Lung (tissue), 12 donors: ENCODE data around the gene CHCHD1. TPM values are rescaled to one million over a fixed set of nuclear protein-coding genes. Genes with fewer than 3 reads are reported as not detected.

Experiments
- ATAC-seq: fragments of 200-7000 bp; cut with Tn5 transposase; one replicate; pipeline ENCODE4 v1.9.1; 2020; ENCODE audit warnings: moderate number of reproducible peaks; ENCODE audit not compliant: insufficient read depth, low FRiP score
- DNase-seq, 3 donors: peaks; one replicate each; pipeline ENCODE4 v3.0.0-alpha.2; 2013 to 2017
- H3K27ac ChIP-seq, 2 donors: one replicate each; pipeline ENCODE4 v1.5.1; 2013; ENCODE audit warnings: mild to moderate bottlenecking in 2 of 2, moderate library complexity in 2 of 2, control low read depth in 1 of 2, inconsistent platforms in 1 of 2, low read depth in 1 of 2, low read length in 1 of 2
- H3K27me3 ChIP-seq, 3 donors: one replicate each; pipeline ENCODE4 v1.5.1; 2013; ENCODE audit warnings: low read length in 2 of 3; ENCODE audit not compliant: control insufficient read depth in 3 of 3, insufficient read depth in 3 of 3
- H3K36me3 ChIP-seq, 4 donors: one replicate each; pipeline ENCODE4 v1.5.1; 2013; ENCODE audit warnings: low read length in 4 of 4, mild to moderate bottlenecking in 1 of 4, moderate library complexity in 1 of 4; ENCODE audit not compliant: control insufficient read depth in 4 of 4, insufficient read depth in 4 of 4
- H3K4me1 ChIP-seq, 5 donors: one replicate each; pipeline ENCODE4 v1.5.1; 2013; ENCODE audit warnings: low read length in 5 of 5, mild to moderate bottlenecking in 2 of 5, moderate library complexity in 1 of 5; ENCODE audit not compliant: control insufficient read depth in 5 of 5, insufficient read depth in 5 of 5
- H3K4me3 ChIP-seq: one replicate; pipeline ENCODE4 v1.5.1; 2013; ENCODE audit warnings: mild to moderate bottlenecking, control low read depth, moderate library complexity
- H3K9ac ChIP-seq, 2 donors: one replicate each; pipeline ENCODE4 v1.5.1; 2013; ENCODE audit warnings: low read length in 2 of 2, control low read depth in 1 of 2; ENCODE audit not compliant: insufficient read depth in 1 of 2
- H3K9me3 ChIP-seq, 4 donors: one replicate each; pipeline ENCODE4 v1.5.1; 2013; ENCODE audit warnings: low read length in 3 of 4, mild to moderate bottlenecking in 1 of 4, moderate library complexity in 1 of 4; ENCODE audit not compliant: control insufficient read depth in 4 of 4, insufficient read depth in 3 of 4
- WGBS, 2 donors: extraction: QIAGEN DNeasy Blood & Tissue Kit; methylation state at CpG; one replicate each; pipeline ENCODE4 v1.1.7; 2013; 5-methylcytosine and 5-hydroxymethylcytosine counted together
- polyA plus RNA-seq, 2 donors: library from polyadenylated mRNA; stranded (reverse); fragments of 200-250 nt; gene quantifications; one replicate each; pipeline ENCODE4 v1.2.1, GENCODE V29; 2013
- total RNA-seq, 2 donors: library from RNA; depleted of rRNA in 1 of 2; stranded (reverse); fragments of >200 nt in 1 of 2; gene quantifications; one replicate each; pipeline ENCODE4 v1.2.1, GENCODE V29; 2014 to 2021
- TF ChIP-seq, protein P1 (sequence below): IDR thresholded peaks from 2 replicates; pipeline ENCODE4 v1.5.1; 2012; ENCODE audit warnings: mild to moderate bottlenecking; ENCODE audit errors: control extremely low read depth, extremely low read depth
- donor health status: control.
- donor health status: control.
- donor health status: Bipolar disorder and iron deficiency.
- donor health status: healthy.
- donor health status: DM: yes; HTN: yes; CAD: no.

The CHCHD1 gene
- total and polyA plus RNA-seq, 4 donors: 18.7 to 88.3 (median 37.9) TPM

GRCh38 chr10:73814896-73815718 is 33.3 kb downstream of the CHCHD1 start:
- WGBS, 2 donors: 85 to 91% methylated on average over 22 of the region's 22 CpGs
- no peak for DNase-seq
- no peak overlapping the region for H3K27ac ChIP-seq

GRCh38 chr10:73815719-73816030 is 33.8 kb downstream of the CHCHD1 start:
- Histone ChIP-seq H3K9ac (no peak overlapping the region), H3K36me3 (peaks cover 0 to 27% (median 1%) of the 10 kb centered on the region in 4 donors), H3K9me3 (no peaks in the 10 kb centered on the region), H3K4me1 (peaks cover 0 to 8% (median 0%) of the 10 kb centered on the region in 5 donors), H3K4me3 (no peak overlapping the region), H3K27ac (no peak overlapping the region), H3K27me3 (no peaks in the 10 kb centered on the region)
- DNase-seq (no peak), ATAC-seq (no peak)
- TF ChIP-seq, protein P1, sequence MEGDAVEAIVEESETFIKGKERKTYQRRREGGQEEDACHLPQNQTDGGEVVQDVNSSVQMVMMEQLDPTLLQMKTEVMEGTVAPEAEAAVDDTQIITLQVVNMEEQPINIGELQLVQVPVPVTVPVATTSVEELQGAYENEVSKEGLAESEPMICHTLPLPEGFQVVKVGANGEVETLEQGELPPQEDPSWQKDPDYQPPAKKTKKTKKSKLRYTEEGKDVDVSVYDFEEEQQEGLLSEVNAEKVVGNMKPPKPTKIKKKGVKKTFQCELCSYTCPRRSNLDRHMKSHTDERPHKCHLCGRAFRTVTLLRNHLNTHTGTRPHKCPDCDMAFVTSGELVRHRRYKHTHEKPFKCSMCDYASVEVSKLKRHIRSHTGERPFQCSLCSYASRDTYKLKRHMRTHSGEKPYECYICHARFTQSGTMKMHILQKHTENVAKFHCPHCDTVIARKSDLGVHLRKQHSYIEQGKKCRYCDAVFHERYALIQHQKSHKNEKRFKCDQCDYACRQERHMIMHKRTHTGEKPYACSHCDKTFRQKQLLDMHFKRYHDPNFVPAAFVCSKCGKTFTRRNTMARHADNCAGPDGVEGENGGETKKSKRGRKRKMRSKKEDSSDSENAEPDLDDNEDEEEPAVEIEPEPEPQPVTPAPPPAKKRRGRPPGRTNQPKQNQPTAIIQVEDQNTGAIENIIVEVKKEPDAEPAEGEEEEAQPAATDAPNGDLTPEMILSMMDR: no peak

More at GRCh38 chr10:73814896-73815718, 33.3 kb downstream of the CHCHD1 start:
- Histone ChIP-seq H3K27me3 (no peaks in the 10 kb centered on the region), H3K36me3 (peaks cover 0 to 27% (median 1%) of the 10 kb centered on the region in 4 donors), H3K9me3 (no peaks in the 10 kb centered on the region), H3K9ac (no peak overlapping the region), H3K4me1 (peaks cover 0 to 8% (median 0%) of the 10 kb centered on the region in 5 donors), H3K4me3 (no peak overlapping the region)
- ATAC-seq: no peak
- TF ChIP-seq, protein P1: no peak

- TF ChIP-seq, protein P1: no peak
- H3K4me3 ChIP-seq: no peak overlapping the region
- peak overlapping the region in 1 of 2 donors; percentile 58 for H3K27ac ChIP-seq
- peaks cover 0 to 8% (median 0%) of the 10 kb centered on the region in 5 donors for H3K4me1 ChIP-seq
- no peaks in the 10 kb centered on the region for H3K27me3 ChIP-seq
- no peaks in the 10 kb centered on the region for H3K9me3 ChIP-seq
- DNase-seq: no peak
- H3K9ac ChIP-seq: no peak overlapping the region
- 78 to 81% methylated on average over 10 of the region's 10 CpGs for WGBS, 2 donors
- peaks cover 0 to 29% (median 1%) of the 10 kb centered on the region in 4 donors for H3K36me3 ChIP-seq
- no peak for ATAC-seq
These were observed 35.3 kb downstream of the CHCHD1 start for GRCh38 chr10:73816917-73817729.
